ENCODE results near the gene ACSM6. TPM values are rescaled to one million over a fixed set of nuclear protein-coding genes. Genes with fewer than 3 reads are reported as not detected.

Gene ACSM6
- total RNA-seq, 5 donors from 2014 or later (not counting 1 experiment from before 2014, with no cell fraction given): not detected

GRCh38 chr10:95277614-95278013 is 83.6 kb downstream of the ACSM6 start:
- Histone ChIP-seq H3K4me1 (ENCODE audit: control insufficient read depth in 1 of 2, extremely low read depth in 1 of 2, insufficient read depth in 2 of 2, low read length in 2 of 2) (no peaks in the 10 kb centered on the region), H3K36me3 (ENCODE audit: control insufficient read depth in 2 of 2, extremely low read depth in 1 of 2, insufficient read depth in 1 of 2, low read length in 1 of 2) (no peaks in the 10 kb centered on the region), H3K9me3 (no peaks in the 10 kb centered on the region), H3K4me3 (ENCODE audit: control insufficient read depth in 1 of 2, extremely low read depth in 1 of 2, low read length in 1 of 2) (no peak overlapping the region), H3K27ac (ENCODE audit: low read length) (no peak overlapping the region), H3K27me3 (replicated peaks in 1 of 2; ENCODE audit: control insufficient read depth in 2 of 2, extremely low read depth in 1 of 2, insufficient read depth in 2 of 2, low read length in 1 of 2) (no peaks in the 10 kb centered on the region)
- Mint-ChIP-seq H3K27me3 (no peaks in the 10 kb centered on the region), H3K36me3 (no peaks in the 10 kb centered on the region), H3K4me1 (peaks cover 0 to 2% (median 0%) of the 10 kb centered on the region in 3 donors), H3K9me3 (no peaks in the 10 kb centered on the region), H3K4me3 (no peak overlapping the region), H3K27ac (no peak overlapping the region)
- ChIA-PET CTCF (no interaction called here), POLR2A (no interaction called here)
- DNase-seq (no peak), ATAC-seq (replicated peaks in 1 of 4) (no peak)
- 70% methylated on average over 3 of the region's 3 CpGs for WGBS (ENCODE audit: insufficient coverage)

Other genes starting within 250 kb of the ACSM6 start
- gene CYP2C8, start 124.7 kb upstream of the ACSM6 start, total RNA-seq: under 1 TPM in 4 of 5 donors, not detected in 1; 0.40 to 0.76 (median 0.61) TPM
- 1 to 10 TPM; 4.2 to 9.7 (median 5.3) TPM for gene PDLIM1, start 96.8 kb downstream of the ACSM6 start, total RNA-seq